T-helper 2 cell treated with Interferon-gamma antibody and Interleukin-4, amounts not matched to agents 100 ng/mL and 5 ng/mL, for 36 hours (primary cell): ENCODE measurements around the gene NLRC3. TPM values are rescaled to one million over a fixed set of nuclear protein-coding genes. Genes with fewer than 3 reads are reported as not detected.
"Not testable (repeated sequence)": the region's sequence is repeated elsewhere in the genome, so short reads cannot be mapped to it uniquely, and the experiment has no call there.

Experiments used
- intact Hi-C: fragments of 100-400 bp; cut with micrococcal nuclease; formaldehyde crosslinking; loops from one replicate; pipeline ENCODE4 v1.15.1; 2023
- total RNA-seq: library from RNA; stranded (reverse); gene quantifications from 2 replicates; pipeline ENCODE4 v1.2.3, GENCODE V29; 2022

The NLRC3 gene, protein sequence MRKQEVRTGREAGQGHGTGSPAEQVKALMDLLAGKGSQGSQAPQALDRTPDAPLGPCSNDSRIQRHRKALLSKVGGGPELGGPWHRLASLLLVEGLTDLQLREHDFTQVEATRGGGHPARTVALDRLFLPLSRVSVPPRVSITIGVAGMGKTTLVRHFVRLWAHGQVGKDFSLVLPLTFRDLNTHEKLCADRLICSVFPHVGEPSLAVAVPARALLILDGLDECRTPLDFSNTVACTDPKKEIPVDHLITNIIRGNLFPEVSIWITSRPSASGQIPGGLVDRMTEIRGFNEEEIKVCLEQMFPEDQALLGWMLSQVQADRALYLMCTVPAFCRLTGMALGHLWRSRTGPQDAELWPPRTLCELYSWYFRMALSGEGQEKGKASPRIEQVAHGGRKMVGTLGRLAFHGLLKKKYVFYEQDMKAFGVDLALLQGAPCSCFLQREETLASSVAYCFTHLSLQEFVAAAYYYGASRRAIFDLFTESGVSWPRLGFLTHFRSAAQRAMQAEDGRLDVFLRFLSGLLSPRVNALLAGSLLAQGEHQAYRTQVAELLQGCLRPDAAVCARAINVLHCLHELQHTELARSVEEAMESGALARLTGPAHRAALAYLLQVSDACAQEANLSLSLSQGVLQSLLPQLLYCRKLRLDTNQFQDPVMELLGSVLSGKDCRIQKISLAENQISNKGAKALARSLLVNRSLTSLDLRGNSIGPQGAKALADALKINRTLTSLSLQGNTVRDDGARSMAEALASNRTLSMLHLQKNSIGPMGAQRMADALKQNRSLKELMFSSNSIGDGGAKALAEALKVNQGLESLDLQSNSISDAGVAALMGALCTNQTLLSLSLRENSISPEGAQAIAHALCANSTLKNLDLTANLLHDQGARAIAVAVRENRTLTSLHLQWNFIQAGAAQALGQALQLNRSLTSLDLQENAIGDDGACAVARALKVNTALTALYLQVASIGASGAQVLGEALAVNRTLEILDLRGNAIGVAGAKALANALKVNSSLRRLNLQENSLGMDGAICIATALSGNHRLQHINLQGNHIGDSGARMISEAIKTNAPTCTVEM
- 89.9 and 95.4 TPM in 2 replicates for total RNA-seq

DNA sequence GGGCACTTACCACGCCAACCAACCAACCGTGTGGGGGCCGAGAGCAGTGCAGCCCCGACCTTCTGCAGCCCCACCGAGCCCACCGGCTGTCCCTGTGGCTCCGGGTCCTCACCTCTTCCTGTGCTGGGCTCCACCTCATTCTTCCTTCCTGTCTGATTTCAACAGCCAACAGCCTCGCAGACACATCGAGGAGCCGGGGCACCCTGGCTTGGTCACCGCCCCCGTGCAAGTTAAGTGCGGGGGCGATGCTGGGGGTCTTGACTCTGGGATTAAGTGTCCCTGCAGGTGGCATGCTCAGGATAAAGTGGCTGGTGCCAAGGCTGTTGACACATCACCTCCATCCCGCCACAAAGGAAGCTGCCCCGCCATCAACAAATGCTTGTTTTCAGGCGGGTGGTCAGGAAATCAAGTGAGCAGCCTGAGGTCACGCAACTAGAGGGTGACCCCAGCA lies at the start of gene NLRC3:
Gene NLRC3 (minus strand): TSS at position 102 of the 451 bp plus-strand sequence. CDS start 12,367 bp downstream, outside the sequence.
- intact Hi-C loops: loop anchor here (2.0 to 10.0 kb wide), 2 partner anchors 75 to 77 kb away; partner anchors contain the start of gene DNASE1

DNA sequence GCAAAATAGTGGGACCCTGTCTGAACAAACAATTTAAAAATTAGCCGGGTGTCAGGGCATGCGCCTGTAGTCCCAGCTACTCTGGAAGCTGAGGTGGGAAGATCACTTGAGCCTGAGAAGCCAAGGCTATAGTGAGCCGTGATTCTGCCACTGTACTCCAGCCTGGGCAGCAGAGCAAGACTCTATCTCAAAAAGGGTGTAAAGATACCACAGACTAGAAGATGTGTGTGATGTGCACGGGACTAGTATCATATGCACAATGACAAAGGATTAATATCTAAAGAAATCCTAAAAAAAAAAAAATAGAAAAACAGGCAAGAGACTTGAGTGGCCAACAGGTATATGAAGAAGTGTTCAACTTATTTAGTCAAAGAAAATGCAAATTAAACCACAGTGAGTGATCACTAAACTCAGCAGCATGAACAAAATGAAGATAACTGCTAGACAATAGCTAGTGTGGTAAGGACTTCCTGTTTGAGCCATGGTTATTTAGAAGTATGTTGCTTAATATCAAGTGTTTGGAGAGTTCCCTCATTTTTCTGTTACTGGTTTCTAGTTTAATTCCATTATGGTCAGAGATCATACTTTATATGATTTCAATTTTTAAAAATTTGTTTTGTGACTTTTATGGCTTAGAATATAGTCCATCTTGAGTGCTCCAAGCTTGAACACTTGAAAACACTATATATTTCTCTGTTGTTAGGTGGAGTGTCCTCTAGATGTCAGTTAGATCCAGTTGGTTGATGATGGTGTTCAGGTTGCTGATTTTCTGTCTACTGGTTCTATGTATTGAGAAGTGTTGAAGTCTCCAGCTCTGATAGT lies 48.9 kb upstream of the NLRC3 start:
- intact Hi-C loops: no loop called here

DNA sequence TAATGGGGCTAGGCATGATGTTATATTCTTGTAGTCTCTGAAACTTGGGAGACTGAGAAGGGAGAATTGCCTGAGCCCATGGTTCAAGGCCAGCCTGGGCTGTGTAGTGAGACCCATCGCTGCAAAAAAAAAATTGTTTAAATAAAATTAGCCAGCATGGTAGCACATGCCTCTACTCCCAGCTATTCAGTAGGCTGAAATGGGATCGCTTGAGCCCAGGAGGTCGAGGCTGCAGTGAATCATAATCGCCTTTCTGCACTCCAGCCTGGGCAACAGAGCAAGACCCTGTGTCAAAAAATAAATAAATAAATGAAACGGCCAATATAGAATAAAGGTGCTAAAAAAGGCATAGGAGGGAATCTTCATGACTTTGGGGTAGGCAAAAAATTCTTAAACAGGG lies 48.1 kb upstream of the NLRC3 start:
- intact Hi-C loops: no loop called here

DNA sequence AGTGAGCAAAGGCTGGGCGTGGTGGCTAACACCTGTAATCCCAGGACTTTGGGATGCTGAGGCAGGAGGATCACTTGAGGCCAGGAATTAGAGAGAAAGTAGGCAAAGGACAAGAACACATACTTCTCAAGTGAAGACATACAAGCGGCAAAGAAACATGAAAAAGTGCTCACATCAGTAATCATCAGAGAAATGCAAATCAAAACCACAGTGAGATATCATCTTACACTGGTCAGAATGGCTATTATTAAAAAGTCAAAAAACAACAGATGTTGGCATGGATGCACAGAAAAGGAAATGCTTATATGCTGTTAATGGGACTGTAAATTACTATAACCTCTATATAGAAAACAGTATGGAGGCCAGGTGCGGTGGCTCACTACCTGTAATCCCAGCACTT lies 46.4 kb upstream of the NLRC3 start:
- intact Hi-C loops: no loop called here

DNA sequence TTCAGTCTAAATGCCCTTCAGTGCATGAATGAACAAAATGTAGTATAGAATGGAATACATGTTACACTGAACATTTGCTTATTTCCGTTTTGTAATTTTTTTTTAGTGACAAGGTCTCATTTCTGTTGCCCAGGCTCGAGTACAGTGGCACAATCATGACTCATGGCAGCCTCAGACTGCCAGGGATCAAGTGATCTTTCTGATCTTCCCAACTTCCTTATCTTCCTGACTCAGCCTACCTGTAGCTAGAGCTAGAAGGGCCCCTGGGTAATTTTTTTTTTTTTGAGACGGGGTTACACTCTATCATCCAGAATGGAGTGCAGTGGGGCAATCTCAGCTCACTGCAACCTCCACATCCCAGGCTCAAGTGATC lies 41.6 kb upstream of the NLRC3 start:
- intact Hi-C loops: loop anchor here (10.0 kb wide), 1 partner anchor 334 kb away; the partner anchor contains the start of gene ZNF263

DNA sequence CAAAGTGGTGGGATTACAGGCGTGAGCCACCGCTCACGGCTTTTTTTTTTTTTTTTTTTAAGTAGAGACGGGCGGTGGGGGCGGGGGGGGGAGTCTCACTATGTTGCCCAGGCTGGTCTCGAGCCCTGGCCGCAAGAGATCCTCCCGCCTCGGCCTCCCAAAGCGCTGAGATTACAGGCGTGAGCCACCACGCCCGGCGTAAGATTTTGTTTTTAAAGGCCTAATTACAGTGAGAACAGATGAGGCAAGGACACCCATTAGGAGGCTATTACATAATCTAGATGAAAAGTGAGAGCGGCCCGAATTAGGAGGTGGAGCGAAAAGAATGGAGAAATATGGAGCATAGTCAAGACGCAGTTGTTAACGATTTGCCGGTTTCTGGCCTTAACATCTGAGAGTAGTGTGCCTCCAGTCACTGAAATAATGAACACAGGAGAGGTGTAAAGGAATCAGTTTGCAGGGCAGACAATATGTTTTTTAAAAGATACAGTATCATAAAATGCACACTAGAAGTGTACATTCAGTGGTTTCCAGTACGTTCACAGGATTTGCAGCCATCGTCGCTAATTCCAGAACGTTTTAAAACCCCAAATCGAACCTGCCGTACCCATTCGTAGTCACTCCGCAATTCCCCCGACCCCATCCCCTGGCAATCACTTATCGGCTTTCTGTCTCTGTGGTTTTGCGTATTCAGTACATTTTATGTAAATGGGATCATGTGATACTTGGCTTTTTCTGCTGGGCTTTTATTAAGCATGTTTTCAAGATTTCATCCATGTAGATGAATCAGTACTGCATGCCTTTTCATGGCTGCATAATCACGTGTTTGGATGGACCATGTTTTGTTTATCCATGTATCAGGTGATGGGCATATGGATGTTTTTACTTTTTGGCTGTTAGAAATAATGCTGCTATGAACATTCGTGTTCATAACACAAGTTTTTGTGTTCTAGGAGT lies 35.6 kb upstream of the NLRC3 start:
- intact Hi-C loops: loop anchor here (5.0 to 10.0 kb wide), 3 partner anchors 270 to 660 kb away; partner anchors contain the start of genes CREBBP, TFAP4 and ZNF263

DNA sequence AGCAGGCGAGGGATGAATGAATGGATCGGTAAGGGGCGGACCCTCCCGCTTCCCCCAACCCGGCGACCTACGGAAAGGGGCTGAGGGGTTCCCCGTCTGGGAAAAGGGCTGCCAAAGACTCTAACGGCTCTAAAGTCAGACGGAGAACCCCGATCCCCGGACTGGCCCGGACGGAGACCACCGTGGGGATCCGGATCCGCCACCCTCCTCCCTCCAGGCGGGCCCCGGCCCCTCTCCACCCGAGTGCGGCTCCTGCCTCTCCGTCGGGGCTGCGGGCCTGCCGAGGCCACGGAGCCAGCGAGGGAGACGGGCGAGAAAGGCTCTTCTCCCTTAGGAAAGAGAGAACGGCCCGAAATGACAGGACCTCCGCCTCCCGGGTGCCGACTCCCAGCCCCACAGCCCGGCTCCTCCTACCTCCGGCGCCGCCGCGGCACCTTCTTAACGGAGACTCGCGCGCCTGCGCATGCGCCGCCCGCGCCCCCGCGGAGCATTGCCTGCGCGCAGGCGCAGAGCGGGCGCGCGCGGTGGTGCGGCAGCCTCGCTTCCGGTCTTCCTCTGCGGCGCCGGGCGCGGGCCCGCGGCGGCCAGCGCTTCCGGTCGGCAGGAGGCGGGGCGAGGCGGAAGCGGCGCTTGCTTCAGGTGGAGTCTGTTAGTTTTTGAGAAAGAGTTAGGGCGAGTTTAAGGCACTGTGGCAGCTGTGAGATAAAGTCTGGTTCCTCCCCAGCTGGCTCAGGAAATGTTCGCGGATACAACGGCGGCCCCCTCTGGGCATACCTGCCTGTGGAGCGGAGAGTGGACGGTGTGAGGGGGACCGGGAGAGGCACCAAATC lies 34.2 kb upstream of the NLRC3 start, which contains the start of gene SLX4:
Gene SLX4 (minus strand): TSS at position 461 of the 830 bp plus-strand sequence. CDS start 2,642 bp downstream, outside the sequence.
- intact Hi-C loops: loop anchor here (1.0 to 10.0 kb wide), 4 partner anchors 32 to 661 kb away; partner anchors contain the start of genes CREBBP, TFAP4 and ZNF263

DNA sequence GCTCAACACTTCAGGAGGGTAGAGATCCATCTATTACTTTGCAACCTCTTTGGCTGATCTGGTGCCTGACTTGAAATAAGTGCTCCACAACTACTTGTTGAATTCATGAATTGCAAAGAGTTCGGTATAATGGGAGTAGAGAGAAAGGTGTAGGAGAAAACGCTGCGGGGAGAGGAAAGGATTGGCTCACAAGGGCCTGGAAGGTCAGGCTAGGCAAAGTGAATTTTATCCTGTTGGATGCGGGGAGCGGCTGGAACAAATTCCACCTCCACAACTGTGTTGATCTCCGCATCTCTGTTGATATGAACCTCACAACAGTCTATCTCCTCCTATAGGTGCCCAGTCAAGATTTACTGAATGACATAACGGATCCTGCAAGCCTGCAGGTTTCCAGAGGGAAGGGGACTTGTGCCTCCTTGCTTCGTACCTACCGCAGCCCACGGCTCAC lies 33.5 kb upstream of the NLRC3 start:
- intact Hi-C loops: loop anchor here (1.0 to 10.0 kb wide), 4 partner anchors 31 to 662 kb away; partner anchors contain the start of genes CREBBP, TFAP4 and ZNF263

DNA sequence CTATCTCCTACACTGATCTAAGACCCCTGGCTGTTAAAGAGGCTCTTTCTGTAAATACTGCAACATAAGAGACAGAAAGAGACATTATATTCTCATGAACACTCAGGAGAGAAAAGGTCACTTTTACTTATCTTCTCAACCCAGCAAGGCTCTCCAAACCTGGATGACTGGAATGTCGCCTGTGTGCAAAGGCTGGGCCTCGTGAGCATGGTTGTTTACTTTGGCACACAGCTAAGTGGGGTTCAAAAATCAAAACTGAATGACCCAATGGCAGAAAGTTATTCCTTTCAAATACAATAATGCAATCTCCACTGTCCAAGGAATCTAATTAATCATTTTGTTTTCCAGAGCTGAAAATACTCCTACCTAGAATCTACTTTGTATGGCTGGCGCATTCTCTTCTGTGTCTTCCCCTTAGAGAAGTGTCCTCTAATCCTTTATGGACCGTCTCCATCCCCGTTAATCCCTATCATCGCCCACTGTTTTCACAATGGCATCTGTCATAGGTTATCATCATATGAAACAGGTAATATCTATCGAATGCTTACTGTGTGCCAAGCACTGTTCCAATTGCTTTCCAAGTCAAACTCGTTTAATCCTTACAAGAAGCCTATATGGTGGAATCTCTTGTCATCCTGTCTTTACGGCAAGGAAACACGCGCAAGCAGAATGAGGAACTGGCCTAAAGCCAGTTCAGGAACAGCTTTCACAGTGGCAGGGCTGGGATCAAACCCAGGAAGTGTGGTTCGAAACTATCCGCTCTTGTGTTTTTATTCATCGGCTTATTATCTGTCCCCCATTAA lies 32.9 kb upstream of the NLRC3 start:
- intact Hi-C loops: loop anchor here (5.0 to 10.0 kb wide), 3 partner anchors 272 to 662 kb away; partner anchors contain the start of genes CREBBP, TFAP4 and ZNF263

DNA sequence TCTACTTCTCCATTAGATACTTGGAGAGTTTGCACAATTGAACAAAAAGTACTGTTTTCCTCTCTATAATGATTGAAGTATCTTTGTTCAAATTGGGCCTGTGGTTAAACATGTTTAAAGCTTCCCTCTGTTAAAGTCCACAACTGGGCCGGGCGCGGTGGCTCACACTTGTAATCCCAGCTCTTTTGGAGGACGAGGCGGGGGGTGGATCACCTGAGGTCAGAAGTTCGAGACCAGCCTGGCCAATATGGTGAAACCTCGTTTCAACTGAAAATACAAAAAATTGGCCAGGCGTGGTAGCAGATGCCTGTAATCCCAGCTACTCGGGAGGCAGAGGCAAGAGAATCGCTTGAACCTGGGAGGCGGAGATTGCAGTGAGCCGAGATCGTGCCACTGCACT lies 31.8 kb upstream of the NLRC3 start:
- intact Hi-C loops: not testable (repeated sequence)

DNA sequence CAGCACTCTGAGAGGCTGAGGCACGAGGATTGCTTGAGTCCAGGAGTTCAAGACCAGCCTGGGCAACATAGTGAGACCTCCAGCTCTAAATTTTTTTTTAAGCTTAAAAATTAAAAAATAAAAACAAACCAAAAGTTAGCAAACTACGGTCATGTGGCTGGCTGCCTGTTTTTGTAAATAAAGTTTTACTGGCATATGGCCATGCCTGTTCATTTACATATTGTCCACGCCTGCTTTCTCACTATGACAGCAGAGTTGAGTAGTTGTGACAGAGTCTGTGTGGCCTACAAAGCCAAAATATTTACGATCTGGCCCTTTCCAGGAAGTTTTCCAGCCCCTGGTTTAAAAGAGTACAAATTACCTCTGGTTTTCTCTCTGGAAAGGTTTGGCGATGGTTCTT lies 30.9 kb upstream of the NLRC3 start:
- intact Hi-C loops: no loop called here

DNA sequence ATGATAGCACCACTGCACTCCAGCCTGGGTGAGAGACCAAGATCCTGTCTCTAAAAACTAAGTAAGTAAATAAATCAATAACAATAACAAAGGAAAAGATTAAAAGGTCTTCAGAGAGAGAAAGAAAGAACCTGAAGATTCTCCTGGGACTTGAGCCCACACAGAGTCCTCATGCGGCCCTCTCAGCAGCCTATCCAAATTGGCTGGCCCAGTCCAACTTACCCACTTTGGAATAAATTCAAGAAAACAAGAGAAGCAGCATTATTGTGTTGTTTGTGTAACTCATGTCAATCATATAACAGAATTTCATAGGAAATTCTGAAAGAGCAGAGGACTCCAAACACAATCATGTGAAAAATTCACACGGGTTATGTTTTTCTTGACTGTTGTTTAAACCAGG lies 30.4 kb upstream of the NLRC3 start:
- intact Hi-C loops: no loop called here

DNA sequence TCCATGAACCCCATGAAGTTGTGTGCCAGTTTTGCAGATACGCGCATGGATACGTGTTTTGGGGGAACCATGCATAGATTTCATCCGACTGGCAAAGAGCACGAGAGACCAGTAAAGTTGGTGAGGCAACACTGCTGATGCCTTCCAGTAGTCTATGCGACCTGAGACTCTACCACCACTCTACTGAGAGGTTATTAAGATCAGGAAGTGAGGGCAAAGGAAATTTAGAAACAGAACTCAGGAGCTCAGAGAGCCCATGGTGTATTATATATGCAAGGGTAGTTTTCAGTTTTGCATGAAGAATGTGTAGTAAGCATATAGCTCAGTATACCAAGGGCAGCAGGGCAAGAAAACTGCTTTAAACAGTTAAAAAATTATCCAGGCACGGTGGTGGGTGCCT lies 30.0 kb upstream of the NLRC3 start:
- intact Hi-C loops: no loop called here

DNA sequence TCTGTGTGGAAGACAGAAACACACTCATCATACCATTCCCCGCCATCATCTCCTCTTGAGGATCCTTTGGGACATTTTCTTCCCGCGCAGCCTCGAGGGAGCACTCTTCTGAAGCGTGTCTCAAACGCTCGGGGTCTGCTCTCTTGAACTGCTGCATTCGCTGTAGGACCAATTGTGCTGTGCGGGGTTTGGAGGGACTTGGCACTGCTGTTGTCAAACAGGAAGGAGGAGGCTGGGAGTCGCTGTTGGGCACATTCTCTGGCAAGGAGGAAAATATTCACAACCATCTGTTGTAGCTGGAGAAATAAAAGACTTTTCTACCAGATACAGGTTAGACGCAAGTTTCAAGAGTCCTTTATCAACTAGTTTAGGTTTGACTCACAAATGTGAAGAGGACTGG lies 29.2 kb upstream of the NLRC3 start:
- intact Hi-C loops: no loop called here

DNA sequence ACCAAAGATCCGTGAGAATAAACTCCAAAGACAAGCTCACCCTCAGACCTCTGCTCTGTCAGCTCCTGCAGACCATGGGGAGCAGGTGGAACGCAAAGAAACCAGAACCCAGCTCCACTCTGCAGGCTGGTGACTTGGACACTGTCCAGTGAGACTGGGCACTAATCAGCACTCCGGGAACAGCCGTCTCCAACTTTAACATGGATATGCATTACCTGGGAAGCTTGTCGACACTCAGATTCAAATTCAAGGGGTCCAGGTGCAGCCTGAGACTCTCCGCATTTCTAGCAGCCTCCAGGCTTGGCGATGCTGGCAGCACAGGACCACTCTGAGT lies 25.1 kb upstream of the NLRC3 start:
- intact Hi-C loops: no loop called here

DNA sequence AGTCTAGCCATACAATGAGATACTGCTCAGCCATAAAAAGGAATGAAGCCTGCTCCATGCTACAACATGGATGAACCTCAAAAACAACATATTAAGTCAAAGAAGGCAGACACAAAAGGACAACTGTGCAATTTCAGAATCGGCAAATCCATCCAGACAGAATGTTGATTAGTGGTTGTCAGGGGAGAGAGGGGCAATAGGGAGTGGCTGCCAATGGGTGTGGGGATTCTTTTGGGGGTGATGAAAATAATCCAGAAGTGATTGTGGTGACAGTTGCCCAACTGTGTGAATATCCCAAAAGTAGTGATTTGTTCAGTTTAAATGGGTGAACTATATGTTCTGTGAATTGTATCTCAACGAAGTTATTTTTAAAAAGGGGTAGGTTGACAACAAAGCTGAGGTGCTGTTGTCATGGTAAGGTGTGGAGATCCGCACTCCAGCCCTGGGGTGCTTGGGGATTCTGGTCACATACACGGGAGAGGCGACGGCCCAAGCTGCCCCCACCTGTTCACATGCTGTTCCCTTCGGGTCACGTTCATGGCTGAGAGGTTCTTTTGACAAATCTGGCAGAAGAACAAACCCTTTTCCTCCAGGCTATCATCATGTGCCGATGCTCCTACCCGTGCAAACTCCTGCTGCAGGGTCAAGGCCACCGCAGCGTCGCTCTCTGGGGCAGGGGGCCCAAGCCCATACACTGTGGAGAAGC lies 24.6 kb upstream of the NLRC3 start:
- intact Hi-C loops: no loop called here

DNA sequence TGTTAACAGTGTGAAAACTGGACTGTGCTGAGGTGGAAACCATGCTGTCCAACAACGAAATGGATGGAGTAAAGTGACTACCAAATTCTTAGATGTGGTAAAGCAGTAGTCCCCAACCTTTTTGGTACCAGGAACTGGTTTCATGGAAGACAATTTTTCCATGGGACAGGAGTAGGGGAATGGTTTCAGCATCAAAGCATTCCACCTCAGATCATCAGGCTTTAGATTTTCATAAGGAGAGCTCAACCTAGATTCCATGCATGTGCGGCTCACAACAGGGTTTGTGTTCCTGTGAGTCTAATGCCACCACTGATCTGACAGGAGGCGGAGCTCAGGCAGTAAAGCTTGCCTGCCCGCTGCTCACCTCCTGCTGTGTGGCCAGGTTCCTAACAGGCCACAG lies 22.7 kb upstream of the NLRC3 start:
- intact Hi-C loops: no loop called here
